ENCODE data around the gene P2RX1.

DNA sequence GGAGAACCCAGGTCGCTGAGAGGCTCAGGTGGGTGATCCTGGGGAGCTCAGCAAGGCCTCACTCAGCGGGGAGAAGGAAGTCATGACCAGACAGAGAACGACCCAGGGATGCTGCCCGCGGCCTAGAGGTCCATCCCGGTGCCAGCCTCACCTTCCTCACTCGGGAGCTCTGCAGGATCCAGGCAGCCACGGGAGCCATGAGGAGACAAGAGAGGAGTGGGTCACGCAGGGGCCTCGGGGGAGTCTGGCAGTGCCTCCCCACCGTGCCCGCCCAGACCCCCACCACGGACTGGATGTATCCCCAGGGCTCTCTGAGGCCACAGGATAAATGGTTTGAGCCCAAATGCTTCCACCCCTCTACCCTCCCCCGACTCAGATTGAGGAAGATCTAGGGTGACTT lies 37.3 kb upstream of the P2RX1 start:
- TF ChIP-seq, protein P1, sequence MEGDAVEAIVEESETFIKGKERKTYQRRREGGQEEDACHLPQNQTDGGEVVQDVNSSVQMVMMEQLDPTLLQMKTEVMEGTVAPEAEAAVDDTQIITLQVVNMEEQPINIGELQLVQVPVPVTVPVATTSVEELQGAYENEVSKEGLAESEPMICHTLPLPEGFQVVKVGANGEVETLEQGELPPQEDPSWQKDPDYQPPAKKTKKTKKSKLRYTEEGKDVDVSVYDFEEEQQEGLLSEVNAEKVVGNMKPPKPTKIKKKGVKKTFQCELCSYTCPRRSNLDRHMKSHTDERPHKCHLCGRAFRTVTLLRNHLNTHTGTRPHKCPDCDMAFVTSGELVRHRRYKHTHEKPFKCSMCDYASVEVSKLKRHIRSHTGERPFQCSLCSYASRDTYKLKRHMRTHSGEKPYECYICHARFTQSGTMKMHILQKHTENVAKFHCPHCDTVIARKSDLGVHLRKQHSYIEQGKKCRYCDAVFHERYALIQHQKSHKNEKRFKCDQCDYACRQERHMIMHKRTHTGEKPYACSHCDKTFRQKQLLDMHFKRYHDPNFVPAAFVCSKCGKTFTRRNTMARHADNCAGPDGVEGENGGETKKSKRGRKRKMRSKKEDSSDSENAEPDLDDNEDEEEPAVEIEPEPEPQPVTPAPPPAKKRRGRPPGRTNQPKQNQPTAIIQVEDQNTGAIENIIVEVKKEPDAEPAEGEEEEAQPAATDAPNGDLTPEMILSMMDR (IDR thresholded peaks at IDR 0.05) = no peak
- TF ChIP-seq POLR2A (IDR thresholded peaks at IDR 0.05) = no peak
